BLaER1 (cell line): ENCODE measurements around the gene TP53AIP1.
A peak's percentile ranks its signal among the peaks of the same experiment; 100 is the strongest.

Experiments used
- H3K27ac ChIP-seq: shearing (Covaris generic); formaldehyde crosslinking; 2 replicates; pipeline ENCODE4 v1.8.1; 2022
- H3K27me3 ChIP-seq: shearing (Covaris generic); formaldehyde crosslinking; 2 replicates; pipeline ENCODE4 v1.8.1; 2022
- H3K36me3 ChIP-seq: shearing (Covaris generic); formaldehyde crosslinking; 2 replicates; pipeline ENCODE4 v1.8.1; 2022
- H3K4me1 ChIP-seq: shearing (Covaris generic); formaldehyde crosslinking; 2 replicates; pipeline ENCODE4 v1.8.1; 2022
- H3K4me2 ChIP-seq: shearing (Covaris generic); formaldehyde crosslinking; 2 replicates; pipeline ENCODE4 v1.8.1; 2022
- H3K4me3 ChIP-seq: shearing (Covaris generic); formaldehyde crosslinking; 2 replicates; pipeline ENCODE4 v1.8.1; 2022
- H3K9ac ChIP-seq: shearing (Covaris generic); formaldehyde crosslinking; 2 replicates; pipeline ENCODE4 v1.8.1; 2022
- H3K9me3 ChIP-seq: shearing (Covaris generic); formaldehyde crosslinking; 2 replicates; pipeline ENCODE4 v1.8.1; 2022
- H4K20me1 ChIP-seq: shearing (Covaris generic); formaldehyde crosslinking; 2 replicates; pipeline ENCODE4 v1.8.1; 2022
- Cebpa-rat ChIP-seq: shearing (Covaris generic); IDR thresholded peaks from 2 replicates; pipeline ENCODE4 v1.8.1; 2022

The TP53AIP1 gene

DNA sequence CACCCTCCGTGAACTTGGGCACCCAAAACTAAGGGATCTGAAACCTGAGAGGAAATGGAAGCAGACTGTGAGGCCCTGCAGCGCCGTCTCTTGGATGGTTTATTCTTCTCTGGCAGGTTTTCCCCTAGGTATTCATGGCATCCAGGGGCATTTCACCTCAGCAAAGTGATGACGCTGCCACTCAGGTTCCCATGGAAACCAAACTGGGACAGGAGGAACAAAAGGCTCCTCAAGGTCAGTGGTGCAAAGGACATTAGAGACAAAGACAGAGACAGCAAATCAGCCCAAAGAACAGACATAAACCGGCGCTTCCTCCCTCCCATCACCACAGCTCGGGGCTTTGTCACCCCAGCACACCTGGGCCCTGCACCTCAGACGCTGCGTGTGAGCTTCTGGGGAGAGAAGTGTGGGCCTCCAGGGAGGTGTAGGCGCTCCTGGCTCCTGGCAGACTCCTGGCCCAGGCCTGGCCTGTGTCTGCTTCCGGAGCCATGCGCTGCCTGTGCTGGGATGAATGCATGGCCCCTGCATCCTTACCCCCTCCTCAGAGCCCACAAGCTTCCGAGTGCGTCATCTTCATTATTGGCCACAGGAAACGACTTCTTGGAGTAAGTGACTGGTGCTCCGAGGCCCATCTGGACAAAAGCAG lies 5.9 kb downstream of the TP53AIP1 start:
- no peaks in the 10 kb centered on the region for H3K36me3 ChIP-seq
- H3K9me3 ChIP-seq: no peaks in the 10 kb centered on the region
- peak overlapping the region; percentile 51; the same call in 1 of the 2 replicates for H3K4me2 ChIP-seq
- H3K9ac ChIP-seq: no peak overlapping the region
- TF ChIP-seq Cebpa-rat: no peak
- H4K20me1 ChIP-seq: peaks cover 15% of the 10 kb centered on the region; the same call in 1 of the 2 replicates
- peaks cover 89% of the 10 kb centered on the region for H3K4me1 ChIP-seq
- no peak overlapping the region for H3K27ac ChIP-seq
- H3K27me3 ChIP-seq: no peaks in the 10 kb centered on the region
- H3K4me3 ChIP-seq: no peak overlapping the region

DNA sequence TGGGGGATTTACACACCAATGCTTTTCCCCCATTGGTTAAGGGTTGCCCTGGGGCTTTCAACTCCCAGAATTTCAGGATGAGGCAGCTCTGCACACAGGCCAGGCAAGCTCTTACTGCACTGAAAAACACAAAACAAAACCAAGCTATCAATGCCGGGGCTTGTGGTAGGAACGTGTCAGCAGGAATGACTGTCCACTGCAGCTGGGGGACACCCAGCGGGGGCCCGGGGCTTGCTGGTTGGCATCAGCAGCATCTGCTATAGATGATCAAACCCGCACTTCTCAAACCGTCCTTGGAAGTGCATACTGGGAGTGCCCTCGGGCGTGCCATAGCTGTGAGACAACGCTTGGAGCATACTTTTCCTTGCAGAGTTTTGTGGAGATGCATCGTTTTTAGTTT lies 7.7 kb downstream of the TP53AIP1 start:
- Histone ChIP-seq H3K4me2 (peak overlapping the region; percentile 74), H3K36me3 (no peaks in the 10 kb centered on the region), H3K27me3 (no peaks in the 10 kb centered on the region), H3K27ac (no peak overlapping the region), H3K9me3 (no peaks in the 10 kb centered on the region), H3K9ac (no peak overlapping the region), H3K4me1 (peaks cover 76% of the 10 kb centered on the region), H3K4me3 (no peak overlapping the region), H4K20me1 (peaks cover 15% of the 10 kb centered on the region; the same call in 1 of the 2 replicates)
- no peak for TF ChIP-seq Cebpa-rat

DNA sequence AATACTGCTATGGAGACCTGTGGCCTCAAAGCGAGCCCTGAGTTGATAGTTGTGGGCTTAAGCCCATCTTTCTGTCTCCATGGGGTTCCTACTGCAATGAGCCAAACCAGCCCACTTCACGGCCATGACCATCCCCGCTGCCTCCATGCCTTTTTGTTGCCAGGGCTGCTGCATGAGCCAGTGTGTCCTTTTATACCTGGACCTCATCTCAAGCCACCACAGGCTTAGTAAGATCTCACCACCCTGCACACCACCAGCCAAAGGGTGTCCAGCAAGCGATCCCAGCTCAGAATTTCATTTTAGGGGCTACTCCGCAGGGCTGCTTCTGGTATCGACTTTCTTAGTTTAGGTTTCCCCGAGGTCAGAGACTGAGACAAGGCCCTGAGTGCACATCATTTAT lies 8.3 kb downstream of the TP53AIP1 start:
- Histone ChIP-seq H3K4me1 (peaks cover 76% of the 10 kb centered on the region), H3K9ac (no peak overlapping the region), H4K20me1 (peaks cover 15% of the 10 kb centered on the region; the same call in 1 of the 2 replicates), H3K27me3 (no peaks in the 10 kb centered on the region), H3K4me2 (peak overlapping the region; percentile 74), H3K9me3 (no peaks in the 10 kb centered on the region), H3K27ac (no peak overlapping the region), H3K4me3 (no peak overlapping the region), H3K36me3 (no peaks in the 10 kb centered on the region)
- no peak for TF ChIP-seq Cebpa-rat

DNA sequence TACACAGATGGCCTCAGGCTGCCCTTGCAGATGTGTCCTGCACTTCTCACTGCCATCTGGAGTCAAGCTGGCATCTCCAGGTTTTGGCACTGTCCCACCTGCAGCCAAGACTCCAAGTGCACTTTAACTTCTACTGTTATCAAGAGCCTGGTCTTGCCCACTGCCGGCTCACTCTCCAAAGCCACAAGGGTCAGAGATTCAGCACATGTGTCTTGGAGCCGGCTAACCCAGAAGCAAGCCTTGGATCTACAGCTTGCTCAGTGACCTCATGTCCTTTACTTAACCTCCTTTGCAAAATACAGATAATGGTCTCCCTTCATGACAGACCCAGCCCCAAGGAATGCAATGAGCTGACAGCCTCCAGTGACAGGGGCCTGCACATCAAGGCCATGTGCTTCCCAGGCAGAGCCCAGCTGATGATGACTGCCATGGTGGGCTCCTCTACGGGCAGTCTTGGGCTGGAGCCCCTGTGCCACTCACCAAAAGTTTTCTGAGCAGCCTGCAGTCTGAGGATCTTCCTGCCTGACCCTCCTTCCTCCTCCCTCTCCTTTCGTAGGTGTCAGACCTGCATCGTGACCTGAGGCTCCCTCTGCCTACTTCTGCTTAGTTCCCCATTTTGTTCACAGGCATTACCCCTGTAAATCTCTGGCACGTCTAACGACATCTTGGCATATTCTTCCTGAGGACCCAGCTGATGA lies 9.0 kb downstream of the TP53AIP1 start:
- no peak overlapping the region for H3K4me3 ChIP-seq
- no peaks in the 10 kb centered on the region for H3K36me3 ChIP-seq
- TF ChIP-seq Cebpa-rat: no peak
- peaks cover 79% of the 10 kb centered on the region for H3K4me1 ChIP-seq
- H3K27ac ChIP-seq: no peak overlapping the region
- H3K9ac ChIP-seq: no peak overlapping the region
- no peaks in the 10 kb centered on the region for H3K27me3 ChIP-seq
- peak overlapping the region; percentile 74 for H3K4me2 ChIP-seq
- H3K9me3 ChIP-seq: no peaks in the 10 kb centered on the region
- peaks cover 15% of the 10 kb centered on the region; the same call in 1 of the 2 replicates for H4K20me1 ChIP-seq

DNA sequence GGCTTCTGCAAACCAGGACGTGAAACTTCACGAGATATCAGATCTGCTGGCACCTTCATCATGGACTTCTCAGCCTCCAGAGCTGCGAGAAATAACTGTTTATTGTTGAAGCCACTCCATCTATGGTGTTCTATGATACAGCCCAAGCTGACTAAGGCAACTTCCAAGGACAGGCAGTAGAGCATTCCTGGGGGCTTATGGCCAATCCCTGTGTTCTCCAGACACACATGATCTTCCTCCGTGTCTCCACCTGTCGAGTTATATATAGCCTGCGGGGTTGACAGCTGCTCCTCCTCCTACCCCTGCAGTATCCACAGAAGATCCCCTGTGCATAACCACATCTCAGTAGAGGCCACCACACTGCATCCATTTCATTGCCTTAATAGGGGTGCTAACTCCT lies 11.0 kb downstream of the TP53AIP1 start:
- H3K27ac ChIP-seq: no peak overlapping the region
- no peaks in the 10 kb centered on the region for H3K36me3 ChIP-seq
- H3K4me3 ChIP-seq: no peak overlapping the region
- peaks cover 72% of the 10 kb centered on the region for H3K4me1 ChIP-seq
- TF ChIP-seq Cebpa-rat: no peak
- H3K4me2 ChIP-seq: no peak overlapping the region
- no peaks in the 10 kb centered on the region for H3K27me3 ChIP-seq
- no peaks in the 10 kb centered on the region for H3K9me3 ChIP-seq
- no peak overlapping the region for H3K9ac ChIP-seq
- H4K20me1 ChIP-seq: peaks cover 15% of the 10 kb centered on the region; the same call in 1 of the 2 replicates

DNA sequence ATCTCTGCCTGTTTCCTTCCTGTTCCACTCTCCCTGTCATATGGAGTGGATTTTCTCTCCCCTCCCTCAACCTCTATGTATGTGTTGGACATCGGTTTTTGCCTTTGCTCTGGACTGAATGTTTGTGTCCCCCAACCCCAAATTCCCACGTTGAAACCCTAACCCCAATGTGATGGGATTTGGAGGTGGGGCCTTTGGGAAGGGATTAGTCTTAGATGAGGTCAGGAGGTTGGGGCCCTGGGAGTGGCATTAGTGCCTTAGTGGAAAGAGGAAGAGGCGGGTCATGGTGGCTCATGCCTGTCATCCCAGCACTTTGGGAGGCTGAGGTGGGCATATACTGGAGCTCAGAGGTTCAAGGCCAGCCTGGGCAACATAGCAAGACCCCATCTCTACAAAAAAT lies 11.6 kb downstream of the TP53AIP1 start:
- Histone ChIP-seq H3K4me1 (peaks cover 70% of the 10 kb centered on the region), H3K36me3 (no peaks in the 10 kb centered on the region), H3K27ac (no peak overlapping the region), H3K27me3 (no peaks in the 10 kb centered on the region), H3K9me3 (no peaks in the 10 kb centered on the region), H3K4me2 (no peak overlapping the region), H4K20me1 (peaks cover 15% of the 10 kb centered on the region; the same call in 1 of the 2 replicates), H3K4me3 (no peak overlapping the region), H3K9ac (no peak overlapping the region)
- no peak for TF ChIP-seq Cebpa-rat

DNA sequence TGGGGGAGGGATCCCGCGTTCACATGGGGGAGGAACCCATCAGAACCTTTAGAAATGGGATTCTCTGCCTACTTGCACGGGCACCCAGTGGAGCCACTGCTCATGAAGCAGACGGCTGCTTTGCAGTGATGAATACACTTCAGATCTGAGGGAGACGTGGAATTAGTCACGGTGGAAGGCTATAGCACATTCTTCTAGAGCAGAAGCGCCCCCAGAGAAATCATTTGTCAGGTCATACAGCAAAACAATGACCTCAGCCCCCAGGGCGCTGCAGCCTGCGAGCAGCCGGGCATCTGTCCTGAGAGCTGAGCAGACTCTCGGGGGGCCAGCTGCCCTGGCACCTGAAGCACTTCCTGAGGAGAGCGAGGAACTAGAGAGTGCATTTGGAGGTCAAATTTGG lies 12.7 kb downstream of the TP53AIP1 start:
- Histone ChIP-seq H3K9me3 (no peaks in the 10 kb centered on the region), H3K4me1 (peaks cover 59% of the 10 kb centered on the region), H3K4me3 (no peak overlapping the region), H3K9ac (no peak overlapping the region), H3K36me3 (no peaks in the 10 kb centered on the region), H3K27me3 (no peaks in the 10 kb centered on the region), H4K20me1 (peaks cover 15% of the 10 kb centered on the region; the same call in 1 of the 2 replicates), H3K27ac (no peak overlapping the region), H3K4me2 (peak overlapping the region; percentile 54)
- TF ChIP-seq Cebpa-rat: no peak

DNA sequence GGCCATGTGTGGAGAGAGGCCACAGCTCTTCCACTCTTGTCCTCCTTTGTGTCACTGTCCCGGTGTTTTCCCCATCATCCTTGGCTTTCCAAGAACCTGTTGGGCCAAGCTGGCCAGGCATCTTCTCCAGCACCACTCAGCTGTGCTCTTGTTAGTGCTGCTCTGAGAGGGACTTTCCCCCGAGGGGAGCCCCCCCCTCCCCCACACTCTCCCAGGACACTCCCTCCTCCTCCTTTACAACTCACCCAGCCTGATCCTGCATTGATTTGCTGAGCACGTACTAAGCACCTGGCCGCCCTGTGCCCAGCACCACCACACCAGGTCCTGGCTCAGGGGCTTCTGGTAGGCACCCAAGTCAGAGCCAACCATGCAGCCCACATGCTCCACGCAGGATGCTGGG lies 13.2 kb downstream of the TP53AIP1 start:
- Histone ChIP-seq H3K36me3 (no peaks in the 10 kb centered on the region), H3K4me2 (peak overlapping the region; percentile 54), H3K9ac (no peak overlapping the region), H3K27ac (no peak overlapping the region), H3K9me3 (no peaks in the 10 kb centered on the region), H4K20me1 (peaks cover 13% of the 10 kb centered on the region; the same call in 1 of the 2 replicates), H3K27me3 (no peaks in the 10 kb centered on the region), H3K4me3 (no peak overlapping the region), H3K4me1 (peaks cover 54% of the 10 kb centered on the region)
- TF ChIP-seq Cebpa-rat: no peak

DNA sequence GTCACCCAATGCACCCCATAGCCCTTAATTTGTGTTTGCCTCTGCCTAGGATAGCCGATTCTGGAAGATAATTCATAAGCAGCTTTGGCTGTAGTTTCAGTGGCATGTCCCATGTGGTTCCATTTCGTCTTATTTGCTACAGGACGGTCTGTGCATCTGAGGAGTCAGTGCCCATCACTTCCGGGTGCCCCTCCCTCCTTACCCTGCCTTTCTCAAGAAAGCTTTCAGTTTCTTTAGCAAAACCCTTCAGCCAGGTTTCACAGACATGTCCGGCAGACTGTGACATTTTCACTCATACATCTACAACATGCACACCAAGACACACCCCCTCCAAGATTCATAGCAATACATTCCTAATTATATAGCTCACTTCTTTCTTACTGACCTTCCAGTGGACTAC lies 14.3 kb downstream of the TP53AIP1 start:
- H3K36me3 ChIP-seq: no peaks in the 10 kb centered on the region
- no peaks in the 10 kb centered on the region for H3K27me3 ChIP-seq
- peaks cover 2% of the 10 kb centered on the region; the same call in 1 of the 2 replicates for H4K20me1 ChIP-seq
- TF ChIP-seq Cebpa-rat: no peak
- peak overlapping the region; percentile 46 for H3K4me2 ChIP-seq
- no peaks in the 10 kb centered on the region for H3K9me3 ChIP-seq
- peaks cover 43% of the 10 kb centered on the region for H3K4me1 ChIP-seq
- no peak overlapping the region for H3K9ac ChIP-seq
- no peak overlapping the region for H3K27ac ChIP-seq
- H3K4me3 ChIP-seq: no peak overlapping the region

DNA sequence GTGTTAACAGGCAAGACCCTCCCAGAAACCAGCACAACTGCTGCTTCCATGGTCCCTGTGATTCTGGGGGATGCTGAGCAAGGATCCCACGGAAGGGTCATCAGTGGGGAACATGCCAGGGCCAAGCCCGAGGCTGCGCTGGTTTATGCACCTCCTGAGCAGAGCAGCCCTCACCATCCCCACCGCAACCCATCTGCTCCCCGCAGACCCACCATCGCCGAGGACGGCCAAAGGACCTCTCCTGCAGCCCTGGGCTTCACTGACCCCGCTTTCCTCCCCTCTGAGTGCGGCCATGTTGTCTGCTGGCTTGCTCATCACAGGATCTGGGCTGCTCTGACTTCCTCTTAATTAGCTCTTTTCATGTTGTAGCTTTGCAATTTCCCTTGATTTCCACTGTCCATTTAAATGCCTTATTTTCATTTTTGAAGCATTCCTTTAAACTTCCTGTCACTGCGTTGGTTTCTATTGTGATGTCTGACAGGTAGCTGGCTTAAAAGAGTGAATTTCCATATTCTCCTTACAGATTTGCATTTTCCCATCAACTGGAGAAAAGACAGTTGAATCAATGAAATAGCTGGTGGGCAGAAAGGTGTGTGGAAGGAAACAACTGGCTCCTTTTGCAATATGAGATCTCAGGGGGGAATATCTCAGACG lies 14.9 kb downstream of the TP53AIP1 start:
- TF ChIP-seq Cebpa-rat: no peak
- H3K36me3 ChIP-seq: no peaks in the 10 kb centered on the region
- H3K27ac ChIP-seq: no peak overlapping the region
- H4K20me1 ChIP-seq: no peaks in the 10 kb centered on the region
- peaks cover 38% of the 10 kb centered on the region for H3K4me1 ChIP-seq
- peak overlapping the region; percentile 46 for H3K4me2 ChIP-seq
- H3K27me3 ChIP-seq: no peaks in the 10 kb centered on the region
- H3K9me3 ChIP-seq: no peaks in the 10 kb centered on the region
- H3K4me3 ChIP-seq: no peak overlapping the region
- no peak overlapping the region for H3K9ac ChIP-seq
